NCI-H2196 treated with DMSO at 0.1 percent for 48 hours (cell line): ENCODE results near the gene ALOXE3.

Experiments
- DNase-seq: peaks from one replicate; lab custom pipeline; 2025; ENCODE audit not compliant: unreplicated experiment; lab: John Stamatoyannopoulos, UW

Gene ALOXE3

DNA sequence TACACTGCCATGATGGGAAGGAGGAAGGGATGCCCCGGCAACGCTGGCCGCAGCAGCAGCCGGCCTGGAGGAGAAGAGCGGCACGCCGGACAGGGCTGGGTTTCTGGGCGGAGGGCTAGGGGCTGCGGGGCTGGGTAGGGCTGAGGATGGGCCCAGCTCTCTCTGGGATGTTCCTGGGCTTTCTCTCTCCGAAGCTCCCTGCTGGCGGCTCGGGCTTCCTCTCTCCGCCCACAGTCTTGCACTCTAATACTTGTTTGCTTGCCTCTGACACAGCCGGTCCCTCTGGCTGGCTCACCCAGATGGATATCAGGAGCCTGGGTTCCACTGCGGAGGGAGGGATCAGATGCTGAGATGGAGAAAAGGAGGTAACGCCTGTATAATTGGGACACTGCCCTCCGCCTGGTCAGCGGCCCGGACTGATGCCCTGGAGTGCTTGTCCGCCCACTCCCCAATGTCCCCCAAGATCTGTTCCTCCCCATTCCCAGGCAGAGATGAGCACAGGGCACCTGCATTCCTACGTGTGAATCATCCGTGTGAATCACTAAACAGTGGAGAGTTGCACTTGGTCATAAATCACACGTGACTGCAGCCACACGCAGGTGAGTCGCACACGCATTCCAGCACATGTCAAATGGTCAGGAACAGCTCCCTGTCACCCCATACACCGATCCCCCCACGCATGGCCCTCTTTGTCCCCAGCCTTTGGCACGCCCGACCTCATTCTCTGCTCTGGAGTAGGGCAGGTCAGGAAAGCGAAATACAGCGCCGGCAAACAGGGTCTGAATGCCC is at the start of gene ALOXE3:
Gene ALOXE3 (minus strand): TSS at position 535 of the 789 bp plus-strand sequence. CDS start 524 bp downstream, at position 11.
- DNase-seq, result no peak

DNA sequence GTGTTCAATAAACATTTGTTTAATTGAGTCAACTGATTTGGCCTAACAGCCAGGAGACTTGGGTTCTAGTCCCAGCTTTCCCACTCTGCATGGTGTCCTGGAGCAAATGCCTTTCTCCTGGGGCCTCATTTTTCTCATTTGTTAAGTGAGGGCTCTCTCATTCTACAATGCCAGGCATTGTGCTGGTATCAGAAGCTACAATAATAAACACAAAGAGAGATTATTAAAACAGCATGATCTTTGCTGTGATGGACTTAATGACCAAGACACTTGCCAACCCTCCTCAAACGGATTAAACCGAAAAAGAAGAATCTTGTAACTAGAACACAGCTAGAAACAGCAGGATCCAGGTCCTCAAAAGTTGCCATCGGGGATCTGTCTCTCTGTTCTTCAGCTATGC is 49.2 kb upstream of the ALOXE3 start:
- DNase-seq, result no peak

DNA sequence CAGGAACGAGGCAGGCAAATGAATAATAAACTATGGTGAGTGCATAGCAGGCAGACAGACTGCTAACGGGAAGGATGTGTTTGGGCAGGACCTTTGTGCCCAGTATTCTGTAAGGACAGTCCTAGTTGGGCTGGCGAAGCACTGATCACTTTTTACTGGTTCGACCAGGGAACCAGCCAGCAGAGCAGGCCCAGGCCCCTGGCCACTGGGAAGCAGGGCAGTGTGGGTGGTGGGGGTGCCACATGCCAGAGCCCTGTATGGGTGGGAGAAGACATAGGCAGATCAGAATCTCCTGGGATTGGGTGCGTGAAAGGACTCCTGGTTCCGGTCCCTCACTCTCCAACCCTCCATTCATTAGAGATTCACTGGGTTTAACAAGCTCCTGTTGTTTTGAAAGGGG is 48.4 kb upstream of the ALOXE3 start:
- no peak for DNase-seq

DNA sequence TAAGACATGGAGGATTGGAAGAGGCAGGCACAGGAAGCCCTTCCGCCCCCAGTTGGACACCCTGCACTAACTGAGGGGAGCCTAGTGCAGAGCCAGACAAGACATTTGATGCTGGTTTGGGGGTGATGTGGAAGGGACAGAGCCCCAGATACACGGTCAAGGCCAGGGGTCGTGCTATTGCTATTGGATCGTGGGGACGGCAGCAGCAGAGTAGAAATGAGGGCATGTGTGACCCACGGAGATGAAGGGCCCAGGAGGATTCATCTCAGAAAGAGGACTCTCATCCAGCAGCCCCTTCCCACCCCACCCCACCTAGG is 46.5 kb upstream of the ALOXE3 start:
- no peak for DNase-seq

DNA sequence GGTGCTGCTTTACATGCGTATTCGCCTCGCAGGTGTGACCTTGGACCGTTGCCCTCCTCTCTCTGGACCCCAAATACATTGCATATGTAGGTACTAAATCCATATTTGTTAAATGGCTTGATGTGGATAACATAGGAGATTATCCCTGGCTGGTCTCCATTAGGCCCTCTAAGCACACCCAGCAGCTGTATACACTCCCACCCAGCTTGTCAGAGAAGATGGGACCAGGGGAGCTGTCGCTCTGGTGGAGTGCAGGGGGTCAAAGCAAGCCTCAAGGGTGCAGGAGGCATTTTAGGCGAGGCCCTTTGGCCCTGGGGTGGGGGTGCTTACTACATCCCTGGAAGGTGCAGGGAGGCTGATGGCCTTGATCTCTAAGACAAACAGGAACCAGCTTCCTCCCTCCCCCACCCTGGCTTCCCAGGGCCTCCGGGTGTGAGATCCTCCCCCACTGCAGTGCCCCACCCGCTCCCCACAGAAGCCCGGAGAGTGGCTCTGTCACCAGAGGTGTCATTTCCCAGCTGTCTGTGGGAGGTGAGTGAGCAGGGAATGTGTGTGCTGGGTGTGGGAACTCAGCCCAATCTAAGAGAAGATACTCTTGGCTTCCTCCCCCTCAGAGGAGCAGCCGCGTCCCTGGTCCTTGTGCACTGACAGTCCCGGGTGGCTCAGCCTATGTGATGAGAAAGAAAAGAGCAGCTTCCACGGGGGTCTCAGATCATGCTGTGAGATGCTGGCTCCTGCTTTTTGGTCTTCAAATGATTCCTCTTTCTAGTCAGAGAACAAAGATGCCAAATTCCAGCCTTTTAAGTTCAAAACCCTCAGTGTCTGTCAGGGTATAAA is 45.9 kb upstream of the ALOXE3 start:
- no peak for DNase-seq

DNA sequence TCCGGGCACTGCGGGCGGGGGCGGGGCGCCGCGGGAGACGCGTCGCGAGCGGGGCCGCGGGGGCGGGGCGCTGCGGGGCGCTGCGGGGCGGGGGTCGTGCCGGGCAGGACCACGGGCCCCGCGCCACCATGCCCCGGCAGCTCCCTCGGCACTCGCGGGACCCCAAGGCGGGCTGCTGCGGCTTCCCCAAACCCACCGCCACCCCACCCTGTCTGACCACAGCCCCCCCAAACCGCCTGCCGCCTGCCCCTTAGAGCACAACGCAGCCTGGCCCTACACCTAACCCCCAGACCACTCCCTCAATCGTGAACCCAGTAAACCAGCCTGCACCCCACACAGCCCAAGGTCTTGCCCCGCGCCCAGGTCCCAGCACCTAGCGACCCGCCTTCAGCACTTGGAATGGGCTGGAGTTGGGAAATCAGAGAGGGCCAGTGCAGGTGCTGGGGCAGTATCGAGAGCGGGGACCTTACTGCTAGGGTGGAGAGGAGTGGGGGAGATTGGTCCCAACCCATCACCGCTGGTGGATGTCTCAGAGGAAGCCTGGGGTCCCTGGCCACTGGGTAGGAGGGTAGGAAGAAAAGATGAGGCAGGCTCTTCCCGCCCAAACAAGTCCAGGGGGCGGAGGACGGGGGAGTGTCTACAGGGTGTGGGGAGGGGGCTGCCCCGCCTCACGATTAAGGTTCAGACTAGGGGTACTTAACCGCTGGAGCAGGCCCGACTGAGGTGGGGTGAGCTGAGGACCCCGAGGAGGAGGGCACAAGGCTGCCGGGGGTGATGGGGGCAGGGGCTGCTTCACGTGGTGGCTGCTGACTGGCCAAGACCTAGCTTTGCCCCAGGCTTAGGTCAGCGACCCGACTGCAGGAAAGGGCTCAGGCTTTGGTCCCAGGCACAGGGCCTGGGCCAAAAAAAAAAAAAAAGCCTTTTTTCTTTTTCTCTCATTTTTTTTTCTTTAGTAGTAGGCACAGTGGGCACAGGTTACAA is 45.0 kb upstream of the ALOXE3 start:
- no peak for DNase-seq

DNA sequence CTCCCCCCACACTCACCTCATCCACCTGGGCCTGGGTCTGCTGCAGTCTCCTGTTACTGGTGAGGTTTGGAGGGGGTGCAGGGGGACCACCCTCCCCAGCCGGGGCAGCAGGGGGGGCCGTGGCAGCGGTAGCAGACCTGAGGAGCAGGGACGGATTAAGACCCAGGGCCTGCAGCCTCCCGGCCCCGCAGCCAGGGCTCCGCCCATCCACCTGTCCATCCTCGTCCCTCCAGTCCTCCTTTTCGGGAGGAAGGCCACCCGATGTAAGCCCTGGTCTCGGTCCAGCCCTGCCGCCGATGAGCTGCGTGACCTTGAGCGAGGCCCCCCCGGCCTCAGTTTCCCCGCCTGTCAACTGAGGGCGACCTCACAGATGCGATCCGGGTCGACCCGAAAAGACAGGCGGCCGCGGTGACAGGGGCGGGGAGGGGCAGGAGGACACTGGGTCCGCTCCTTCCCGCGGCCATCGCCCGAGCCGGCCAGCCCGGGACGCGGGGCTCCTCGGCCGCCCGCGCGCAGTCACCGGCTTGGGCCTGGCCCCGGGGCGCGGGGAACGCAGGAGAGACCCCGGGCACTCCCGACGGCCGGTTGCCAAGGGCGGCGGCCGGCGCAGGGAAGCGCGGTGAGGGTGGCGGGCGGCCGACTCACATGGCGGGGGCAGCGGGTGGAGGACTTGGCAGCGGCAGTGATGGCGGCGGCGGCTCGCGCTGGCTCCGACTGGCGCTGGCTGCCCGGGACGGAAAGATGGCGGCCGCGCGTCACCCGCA is 44.1 kb upstream of the ALOXE3 start, which contains the start of gene VAMP2:
Gene VAMP2 (minus strand): TSS at position 716 of the 764 bp plus-strand sequence. CDS start 69 bp downstream, at position 647.
- DNase-seq, result peak; percentile 24

DNA sequence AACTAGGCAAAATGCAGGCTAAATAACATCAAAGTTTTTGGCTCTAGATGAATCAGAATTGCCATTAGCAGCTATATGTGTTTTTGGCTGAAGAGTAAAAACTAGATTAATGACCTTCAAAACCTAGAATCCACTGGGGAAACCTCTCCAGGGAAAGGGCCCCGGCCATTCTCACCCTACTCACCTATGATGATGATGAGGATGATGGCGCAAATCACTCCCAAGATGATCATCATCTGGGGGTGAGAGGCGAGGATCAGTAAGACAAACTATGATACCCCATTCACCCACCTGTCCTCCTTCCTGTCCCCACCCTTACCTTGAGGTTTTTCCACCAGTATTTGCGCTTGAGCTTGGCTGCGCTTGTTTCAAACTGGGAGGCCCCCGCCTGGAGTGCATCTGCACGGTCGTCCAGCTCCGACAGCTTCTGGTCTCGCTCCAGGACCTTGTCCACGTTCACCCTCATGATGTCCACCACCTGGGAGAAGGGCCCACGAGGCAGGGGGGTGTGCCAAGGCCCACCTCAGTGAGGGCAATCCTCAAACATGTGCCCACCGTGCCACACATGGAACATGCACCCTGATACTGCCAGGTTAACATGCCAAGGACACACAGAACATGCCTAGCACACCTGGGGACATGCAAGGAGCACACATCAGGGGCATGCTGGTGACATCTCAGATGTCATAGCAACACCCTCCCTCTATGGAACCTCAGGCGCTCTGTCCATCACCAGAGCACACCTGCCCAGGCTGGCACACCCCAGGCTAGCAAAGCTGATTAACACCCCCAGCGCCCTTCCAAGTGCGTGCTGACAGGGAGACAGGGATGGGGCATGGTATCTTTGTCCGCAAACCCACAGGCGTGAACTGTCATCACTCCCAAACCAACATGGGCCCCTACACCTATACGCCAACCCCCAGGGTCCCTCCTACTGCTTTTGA is 43.2 kb upstream of the ALOXE3 start:
- no peak for DNase-seq

DNA sequence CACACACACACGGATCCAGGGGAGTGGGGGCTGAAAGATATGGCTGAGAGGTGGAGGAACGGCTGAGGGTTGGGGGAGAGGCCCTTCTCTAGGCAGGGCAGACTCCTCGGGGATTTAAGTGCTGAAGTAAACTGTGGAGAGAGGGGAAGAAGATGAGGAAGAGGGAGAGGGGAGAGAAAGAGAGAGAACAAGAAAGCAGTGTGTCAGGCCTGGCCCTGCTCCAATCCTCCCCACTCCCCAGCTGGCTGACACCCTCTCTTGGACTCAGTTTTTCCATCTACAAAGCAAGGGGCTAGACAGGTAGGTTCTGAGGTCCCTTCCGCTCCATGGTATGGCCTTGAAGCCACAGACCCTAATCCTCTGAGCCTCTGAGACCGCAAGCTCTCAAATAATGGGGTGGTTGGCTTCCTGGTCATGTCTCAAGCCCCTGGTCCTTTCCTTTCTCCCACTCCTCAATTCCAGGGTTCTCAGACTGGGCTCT is 42.5 kb upstream of the ALOXE3 start:
- DNase-seq, result no peak

DNA sequence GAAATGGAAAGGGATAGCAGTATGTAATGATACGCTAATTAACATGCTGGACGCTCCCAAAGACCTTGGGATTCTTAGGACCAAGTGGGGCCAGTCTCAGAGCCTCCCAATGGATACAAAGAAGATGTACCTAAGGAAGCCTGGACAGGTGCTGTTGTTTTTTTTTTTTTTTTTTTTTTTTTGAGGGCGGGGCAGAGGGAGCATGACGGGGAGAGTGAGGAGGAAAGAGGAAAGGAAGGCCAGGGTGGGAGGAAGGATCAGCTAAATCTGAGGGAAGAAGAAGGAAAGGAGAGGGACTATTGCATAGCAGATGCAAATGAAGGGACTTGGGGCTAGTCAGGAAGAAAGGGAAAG is 41.9 kb upstream of the ALOXE3 start:
- no peak for DNase-seq

DNA sequence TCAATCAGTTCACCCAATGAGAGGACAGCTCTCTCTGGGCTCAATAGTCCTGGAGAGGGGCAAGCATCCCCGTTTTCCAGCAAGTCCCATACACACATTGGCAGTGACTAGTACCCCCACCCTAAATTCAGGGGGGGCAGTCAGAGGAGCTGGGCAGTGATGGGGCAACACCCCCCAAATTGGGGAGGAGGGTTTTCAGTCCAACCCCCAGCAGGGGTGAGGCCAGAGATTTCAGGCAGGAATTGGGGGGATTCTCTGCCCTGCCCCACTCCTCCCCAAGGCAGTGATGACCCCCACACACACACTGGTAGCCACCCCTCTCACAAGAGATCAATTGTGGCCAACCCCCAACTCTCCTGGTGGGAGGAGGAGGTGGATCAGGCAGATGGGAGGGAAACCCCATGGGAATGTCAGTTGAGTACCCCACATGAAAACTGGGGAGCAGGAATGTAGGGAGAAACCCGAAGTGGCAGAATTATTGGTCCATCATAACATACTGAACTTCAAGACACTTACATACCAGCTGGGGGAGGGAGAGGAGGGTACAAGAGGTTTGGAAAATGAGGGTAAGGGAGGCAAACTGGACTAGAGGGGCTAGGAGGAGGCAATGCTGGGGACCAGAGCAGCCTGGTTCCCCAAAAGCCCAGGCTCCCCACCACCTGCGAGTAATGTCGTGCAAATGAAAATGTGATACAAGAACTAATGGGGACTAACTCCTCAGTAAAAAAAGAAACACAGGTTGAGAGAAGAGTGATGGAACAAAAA is 41.3 kb upstream of the ALOXE3 start:
- no peak for DNase-seq

DNA sequence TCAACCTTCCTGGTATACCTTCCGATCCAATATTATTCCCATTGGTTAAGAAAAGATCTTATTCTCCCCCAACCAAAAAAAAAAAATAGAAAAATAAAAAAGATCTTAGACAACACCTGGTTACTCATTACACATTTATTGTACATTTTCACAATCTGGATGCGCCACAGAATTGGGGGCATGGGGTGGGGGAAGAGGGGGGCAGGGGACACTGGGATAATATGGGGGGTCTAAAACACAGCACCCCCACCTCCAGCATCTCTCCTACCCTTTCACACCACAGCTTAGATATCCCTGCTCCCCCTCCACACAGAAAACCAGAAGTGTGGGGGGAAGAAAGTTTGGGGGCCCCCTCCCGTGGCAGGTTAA is 40.7 kb upstream of the ALOXE3 start:
- DNase-seq, result no peak

DNA sequence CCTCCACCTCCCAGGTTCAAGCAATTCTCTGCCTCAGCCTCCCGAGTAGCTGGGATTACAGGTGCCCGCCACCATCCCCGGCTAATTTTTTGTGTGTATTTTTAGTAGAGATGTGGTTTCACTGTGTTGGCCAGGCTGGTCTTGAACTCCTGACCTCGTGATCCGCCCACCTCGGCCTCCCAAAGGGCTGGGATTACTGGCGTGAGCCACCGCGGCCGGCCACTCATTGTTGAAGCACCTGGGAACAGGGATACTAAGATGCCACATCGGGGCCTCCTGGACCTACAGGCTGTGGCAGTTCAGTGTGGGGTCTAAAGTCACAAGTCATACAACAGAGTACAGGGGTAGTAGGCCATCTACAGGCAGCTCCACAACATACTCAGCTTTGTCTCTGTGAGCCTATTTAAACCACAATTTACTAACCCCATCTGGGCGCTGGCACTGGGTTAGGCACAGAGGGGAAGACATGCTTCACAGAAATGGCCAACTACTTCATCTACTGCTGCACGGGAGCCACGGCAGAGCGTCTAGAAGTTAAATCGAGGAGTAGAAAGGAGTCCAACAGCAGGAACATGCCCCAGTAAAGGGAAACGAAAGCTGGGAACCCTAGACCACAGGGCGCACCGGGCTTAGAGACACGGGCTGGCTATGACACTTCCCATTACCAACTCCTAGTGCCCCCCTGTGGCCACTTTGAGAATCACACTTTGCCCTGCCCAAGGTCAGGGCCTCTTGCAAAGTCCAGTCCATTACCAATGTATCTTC is 40.1 kb upstream of the ALOXE3 start:
- peak; percentile 37 for DNase-seq

DNA sequence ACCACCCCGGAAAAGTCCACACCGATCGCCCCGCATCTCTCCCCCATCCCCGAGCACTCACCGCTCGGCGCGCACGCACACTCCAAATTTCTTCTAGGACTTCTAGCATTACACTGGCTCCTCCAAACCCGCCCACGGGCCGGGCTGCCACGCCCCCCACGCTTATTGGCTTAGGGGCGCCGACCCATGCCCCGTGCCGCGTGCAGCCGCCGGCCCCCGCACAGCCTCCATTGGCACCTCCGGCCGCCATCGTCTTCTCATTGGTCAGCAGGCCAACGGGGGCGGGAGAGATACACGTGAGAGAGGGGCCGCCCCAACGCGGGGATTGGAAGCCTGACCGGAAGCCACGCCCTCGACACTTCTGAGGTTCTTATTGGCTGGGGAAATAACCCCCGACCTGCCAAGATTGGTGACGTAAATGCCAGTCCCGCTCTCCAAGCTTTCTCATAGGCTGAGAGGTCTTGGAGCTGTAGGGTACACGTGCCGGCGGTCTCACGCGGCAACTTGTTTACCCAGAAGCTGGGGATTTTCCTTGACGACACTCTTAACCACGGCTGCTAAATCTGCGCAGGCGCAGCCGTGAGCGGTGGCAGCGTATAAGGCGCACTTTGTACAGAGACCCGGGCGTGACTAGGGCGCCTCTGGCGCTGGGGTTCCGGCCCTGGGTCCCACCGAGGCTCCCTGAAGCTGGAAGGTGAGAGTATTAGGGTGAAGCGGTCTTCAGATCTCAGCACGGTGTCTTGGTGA is 38.1 kb upstream of the ALOXE3 start:
- peak; percentile 93 for DNase-seq

DNA sequence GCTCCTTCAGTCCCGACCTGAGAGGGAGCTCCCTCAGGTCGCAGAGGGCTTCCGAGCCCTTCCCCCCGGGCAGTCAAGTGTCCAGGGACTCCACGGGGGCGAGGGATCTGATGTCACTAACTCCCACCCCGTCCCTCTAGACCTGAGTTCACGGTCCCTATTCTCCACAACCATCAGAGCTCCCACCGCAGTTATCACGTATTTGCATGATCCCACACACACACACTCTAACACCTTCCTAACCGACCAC is 37.6 kb upstream of the ALOXE3 start:
- no peak for DNase-seq

DNA sequence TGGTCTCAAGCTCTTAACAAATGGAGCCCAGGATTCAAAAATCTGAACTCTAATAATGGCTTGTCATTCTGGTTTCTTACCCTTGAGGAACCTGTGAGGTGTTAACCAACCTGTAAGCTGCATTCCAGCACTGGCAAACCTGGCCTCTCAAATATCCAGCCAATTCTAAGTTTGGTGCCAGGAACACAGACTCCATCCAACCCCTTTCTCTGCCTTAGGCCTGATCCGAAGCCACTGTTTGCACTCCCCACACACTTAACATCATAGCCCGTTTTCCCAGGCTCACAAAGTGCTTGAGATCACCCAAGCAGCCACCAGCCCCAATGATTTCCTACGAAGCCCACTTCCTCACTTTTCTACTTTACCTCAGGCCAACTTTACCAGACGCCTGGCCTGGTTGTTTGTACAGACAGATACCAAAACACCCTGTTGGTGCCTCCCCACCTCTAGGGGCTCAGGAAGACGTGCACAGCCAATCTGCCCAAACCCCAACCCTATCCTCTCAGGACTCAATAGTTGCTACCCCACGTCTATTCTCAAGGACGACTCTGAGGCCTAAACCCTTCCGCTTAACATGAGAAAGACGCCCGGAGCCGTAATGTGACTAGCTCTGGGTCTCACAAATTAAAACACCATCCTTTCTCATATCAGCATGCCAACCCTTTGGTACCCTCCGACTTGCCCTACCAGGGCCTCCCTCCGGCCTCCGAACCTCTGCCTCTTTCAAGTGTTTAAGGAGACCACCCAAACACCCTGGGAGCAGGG is 37.1 kb upstream of the ALOXE3 start:
- no peak for DNase-seq
